Activated T-cell treated with anti-CD3 and anti-CD28 coated beads for 24 hours (primary cell): ENCODE measurements around the gene GSDME.
"Not testable (repeated sequence)": the region's sequence is repeated elsewhere in the genome, so short reads cannot be mapped to it uniquely, and the experiment has no call there.

Experiments used
- DNase-seq: peaks from one replicate; pipeline ENCODE4 v3.0.0-alpha.2; 2020; ENCODE audit warnings: low read depth

Gene GSDME

DNA sequence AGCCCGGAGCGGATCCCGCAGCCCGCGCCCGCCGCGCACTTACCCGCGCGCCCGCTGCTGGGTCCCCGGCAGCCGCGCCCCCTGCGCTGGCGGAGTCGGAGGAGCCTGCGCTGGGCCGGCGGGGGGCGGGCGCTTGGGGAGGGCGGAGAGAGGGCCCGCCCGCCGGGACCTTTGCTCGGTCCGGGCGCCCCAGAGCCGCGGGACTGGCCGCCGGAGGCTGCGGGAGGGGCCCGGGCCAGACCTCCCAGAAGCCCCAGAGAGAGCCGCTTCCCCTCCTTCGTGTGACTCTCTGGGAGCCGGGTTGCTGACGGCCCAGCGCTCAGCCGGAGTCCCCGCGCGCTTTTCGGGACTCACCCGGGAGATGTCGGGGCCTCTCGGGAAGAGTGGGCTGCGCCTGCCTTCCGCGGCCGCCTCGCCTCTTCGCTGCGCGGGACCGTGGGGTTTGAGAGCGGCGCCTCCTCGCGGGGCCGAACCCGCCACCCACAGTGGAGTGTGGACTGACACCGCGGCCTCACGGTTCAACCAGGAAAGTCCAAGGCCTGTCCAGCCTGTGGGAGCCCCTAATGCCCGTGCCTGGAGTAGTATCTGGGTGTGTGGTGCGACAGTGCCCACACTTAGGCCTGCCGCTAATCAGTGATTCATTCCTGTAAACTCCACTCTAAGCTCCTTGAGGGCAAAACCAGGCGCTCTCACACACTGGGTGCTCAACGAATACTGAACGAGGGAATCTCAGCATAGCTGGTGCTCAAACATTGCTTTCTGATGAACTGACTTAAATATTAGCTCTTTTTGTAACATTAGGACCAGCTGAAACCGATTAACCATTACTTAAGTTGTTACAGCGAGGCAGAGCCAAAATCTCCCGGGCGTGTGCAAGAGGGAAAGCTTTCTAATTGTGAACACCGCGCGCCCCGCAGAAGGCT lies at the start of gene GSDME:
GSDME (minus strand) TSS at position 112 of the 923 bp plus-strand sequence. CDS start 7,690 bp downstream, outside the sequence.
- DNase-seq = no peak

GRCh38 chr7:24802300-24802699 lies 45.0 kb upstream of the GSDME start:
- no peak for DNase-seq

DNA sequence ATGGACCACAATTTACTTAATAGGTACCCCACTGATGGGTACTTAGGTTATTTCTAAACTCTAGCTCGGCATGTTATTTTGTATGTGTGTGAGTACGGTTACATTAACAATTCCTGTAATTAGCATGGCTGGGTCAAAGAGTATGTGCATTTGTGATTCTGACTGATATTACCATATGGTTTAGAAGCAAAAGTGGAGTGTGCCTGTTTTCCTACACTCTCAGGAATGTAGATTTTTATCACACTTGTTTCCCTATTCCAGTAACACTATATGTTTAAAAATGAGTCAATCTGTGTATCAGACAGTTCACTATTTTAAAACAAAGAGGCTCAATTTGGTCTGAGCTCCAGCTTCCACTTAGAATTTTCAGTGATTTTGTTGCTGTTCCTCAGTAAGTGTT lies 44.6 kb upstream of the GSDME start:
- DNase-seq = no peak

DNA sequence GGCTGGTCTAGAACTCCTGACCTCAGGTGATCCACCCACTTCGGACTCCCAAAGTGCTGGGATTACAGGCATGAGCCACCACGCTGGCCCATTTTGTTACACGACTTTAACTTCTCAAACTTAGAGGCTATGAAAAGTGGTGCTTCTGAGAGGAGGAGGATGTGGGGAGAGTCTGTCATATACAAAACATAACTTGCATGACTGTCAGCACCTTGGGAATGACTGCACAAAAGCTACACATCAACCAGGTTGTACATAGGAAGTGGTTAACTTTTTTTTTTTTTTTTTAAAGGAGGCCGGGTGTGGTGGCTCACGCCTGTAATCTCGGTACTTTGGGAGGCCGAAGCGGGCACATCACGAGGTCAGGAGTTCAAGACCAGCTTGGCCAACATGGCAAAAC lies 43.4 kb upstream of the GSDME start:
- DNase-seq = no peak

DNA sequence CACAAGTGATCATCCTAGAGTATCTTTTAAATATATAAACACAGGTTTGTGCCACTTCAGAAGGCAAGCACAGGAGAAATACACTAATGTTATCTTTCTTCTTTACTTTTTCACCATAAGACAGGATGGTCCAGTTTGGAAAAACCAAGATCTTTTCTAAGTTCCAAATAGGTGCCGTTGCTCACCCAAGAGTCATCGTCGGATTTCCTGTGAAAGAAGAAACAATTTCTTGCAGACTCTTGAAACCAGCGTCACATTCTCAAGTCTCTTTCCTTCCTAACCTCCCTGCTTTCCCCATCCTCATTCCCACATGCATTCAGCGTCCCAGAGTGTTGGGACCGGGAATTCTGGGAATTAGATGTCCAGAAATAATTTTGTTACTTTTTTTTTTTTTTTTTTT lies 42.8 kb upstream of the GSDME start:
- DNase-seq = no peak

DNA sequence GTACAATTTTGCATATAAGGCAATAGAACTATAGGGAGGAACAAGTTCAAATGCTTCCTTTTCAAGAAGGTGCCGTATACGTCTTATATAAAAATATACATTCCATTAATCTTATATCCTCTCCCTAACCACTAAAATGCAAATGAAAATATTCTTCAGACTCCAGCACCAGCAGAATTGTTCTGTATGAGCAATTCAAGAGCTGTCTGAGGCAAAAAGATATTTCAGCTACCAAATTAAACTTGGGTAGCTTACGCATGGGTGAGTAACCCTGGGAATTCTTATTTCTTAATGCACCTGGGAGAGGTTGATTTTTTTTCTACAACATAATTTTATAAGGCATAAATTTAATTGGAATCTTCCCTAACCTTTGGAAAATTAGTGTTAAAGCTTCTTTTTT lies 42.2 kb upstream of the GSDME start:
- no peak for DNase-seq

DNA sequence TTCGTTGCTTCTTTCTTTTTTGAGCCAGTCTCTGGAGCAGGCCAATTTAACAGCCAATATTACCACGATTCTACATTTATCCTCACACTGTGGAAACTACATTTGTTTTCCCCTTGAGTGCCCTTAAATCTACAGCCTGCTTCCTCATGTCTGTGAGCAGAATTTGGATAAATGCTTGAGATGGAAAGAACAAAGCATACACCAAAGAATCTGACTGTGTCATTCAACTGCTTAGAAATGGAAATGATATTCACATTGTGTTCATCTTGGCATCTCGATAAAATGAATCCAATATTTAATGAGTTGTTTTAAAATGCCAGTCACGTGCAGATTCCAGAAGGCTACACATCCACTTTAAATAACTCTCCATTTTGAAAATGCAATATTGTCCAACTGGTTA lies 41.0 kb upstream of the GSDME start:
- no peak for DNase-seq

- DNase-seq = no peak
Measured at GRCh38 chr7:24797270-24797669, 40.0 kb upstream of the GSDME start.

- no peak for DNase-seq
Measured at GRCh38 chr7:24795407-24795767, 38.1 kb upstream of the GSDME start.

- not testable (repeated sequence) for DNase-seq
Measured at GRCh38 chr7:24794751-24795406, 37.6 kb upstream of the GSDME start.

DNA sequence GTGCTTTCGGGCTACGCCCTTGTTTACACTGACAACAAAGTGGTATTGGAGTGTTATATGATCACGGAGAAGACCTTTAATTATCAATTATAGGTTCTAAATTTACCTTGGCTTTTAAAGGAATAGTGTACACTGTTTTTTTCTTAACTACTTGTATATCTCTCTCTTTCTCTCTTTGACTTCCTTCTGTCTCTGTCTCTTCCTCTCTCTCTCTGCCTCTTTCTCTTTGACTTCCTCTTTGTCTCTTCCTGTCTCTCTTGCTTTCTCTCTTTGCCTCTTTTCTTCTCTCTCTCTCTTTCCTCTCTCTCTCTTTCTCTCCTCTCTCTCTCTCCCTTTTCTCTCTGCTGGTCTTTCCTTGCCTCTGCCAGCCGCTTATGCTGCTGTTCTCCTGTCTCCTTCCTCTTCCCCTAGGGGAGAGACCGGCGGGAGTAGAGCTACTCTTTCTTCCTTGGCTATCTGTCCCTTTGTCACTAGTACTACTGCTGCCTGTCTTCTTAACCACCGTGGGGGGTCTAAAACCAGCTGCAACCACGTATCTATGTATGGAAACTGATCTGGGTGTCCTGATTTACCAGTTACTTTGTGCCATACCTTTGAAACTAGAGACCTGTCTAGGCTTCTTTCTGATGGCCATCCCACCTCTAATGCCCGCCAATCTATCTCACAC lies 36.9 kb upstream of the GSDME start:
- DNase-seq = no peak

DNA sequence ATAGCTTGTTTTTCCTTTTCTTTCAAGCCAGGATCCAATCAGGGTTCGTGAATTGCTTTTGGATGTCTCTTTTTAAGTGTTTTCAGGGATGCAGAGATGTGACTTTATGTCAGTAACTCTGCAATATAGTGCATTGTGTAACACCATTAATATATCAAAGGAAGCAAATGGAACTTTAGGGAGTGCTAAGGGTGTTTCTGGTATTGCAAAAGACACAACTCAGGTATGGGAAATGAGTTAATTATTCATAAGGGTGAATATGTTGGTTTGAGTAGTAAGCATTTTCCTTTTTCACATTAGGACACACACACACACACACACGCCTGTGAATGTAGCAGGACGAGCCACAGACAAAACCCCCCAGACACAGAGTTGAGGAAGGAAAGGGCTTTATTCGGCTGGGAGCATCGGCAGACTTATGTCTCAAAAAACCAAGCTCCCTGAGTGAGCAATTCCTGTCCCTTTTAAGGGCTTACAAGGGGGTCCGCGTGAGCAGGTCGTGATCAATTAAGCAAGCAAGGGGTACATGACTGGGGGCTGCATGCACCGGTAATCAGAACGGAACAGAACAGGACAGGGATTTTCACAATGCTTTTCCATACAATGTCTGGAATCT lies 31.8 kb upstream of the GSDME start:
- no peak for DNase-seq

DNA sequence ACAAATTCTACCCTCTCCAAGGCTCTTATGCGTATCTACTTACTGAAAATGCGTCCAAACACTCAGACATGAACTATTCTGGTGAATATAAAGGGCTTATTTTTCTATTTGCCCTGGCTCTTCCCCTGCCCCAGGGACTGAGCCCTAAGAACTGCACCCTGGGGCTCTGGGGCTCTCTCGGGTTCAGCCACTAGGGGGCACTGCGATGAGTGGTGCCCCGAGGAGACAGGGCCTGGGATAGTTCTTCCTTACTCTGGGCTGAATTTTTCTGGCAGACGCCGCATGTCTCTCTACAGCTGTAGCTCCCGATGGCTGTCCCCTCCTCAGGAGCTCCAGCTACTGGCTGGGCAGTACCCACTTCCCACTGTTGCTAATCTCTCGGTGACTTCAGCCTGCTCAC lies 30.8 kb upstream of the GSDME start:
- no peak for DNase-seq

GRCh38 chr7:24786941-24787340 lies 29.7 kb upstream of the GSDME start:
- no peak for DNase-seq

GRCh38 chr7:24786306-24786705 lies 29.0 kb upstream of the GSDME start:
- DNase-seq = no peak

GRCh38 chr7:24784277-24784676 lies 27.0 kb upstream of the GSDME start:
- DNase-seq = no peak

DNA sequence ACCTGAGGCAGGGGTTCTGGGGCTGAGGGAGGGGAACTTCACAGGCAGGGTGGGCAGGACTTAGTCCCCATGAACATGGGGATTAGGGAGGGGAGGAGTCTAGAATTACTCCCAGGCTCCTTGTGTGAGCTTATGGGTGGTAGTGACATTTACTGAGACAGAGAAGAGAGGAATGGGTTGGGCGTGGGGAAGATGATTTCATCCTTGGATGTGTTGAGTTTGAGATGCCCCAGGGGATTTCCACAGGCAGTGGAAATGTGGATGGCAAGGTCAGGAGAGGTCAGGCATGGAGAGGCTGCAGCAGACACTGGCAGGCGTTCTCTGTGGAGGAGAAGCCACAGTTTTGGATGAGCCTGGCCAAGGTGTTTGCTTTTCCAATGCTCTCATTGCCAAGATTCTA lies 26.4 kb upstream of the GSDME start:
- no peak for DNase-seq

GRCh38 chr7:24781106-24781505 lies 23.8 kb upstream of the GSDME start:
- no peak for DNase-seq

DNA sequence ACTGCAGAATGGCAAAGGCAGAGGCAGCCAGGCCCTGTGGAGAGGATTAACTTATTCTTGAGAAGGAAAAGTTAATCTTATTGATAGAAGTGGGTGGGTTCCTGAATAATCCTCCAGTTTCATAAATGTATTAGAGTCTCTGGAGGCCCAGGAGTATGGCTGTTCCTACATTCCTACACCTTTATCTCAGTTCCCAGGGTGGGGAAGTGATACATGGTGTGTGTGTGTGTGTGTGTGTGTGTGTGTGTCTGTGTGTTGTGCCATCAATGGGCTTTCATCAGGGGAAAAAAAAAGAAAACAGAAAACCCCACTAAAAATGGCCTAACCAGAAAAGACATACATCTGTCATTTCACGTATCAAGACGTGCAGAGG lies 22.0 kb upstream of the GSDME start:
- no peak for DNase-seq

DNA sequence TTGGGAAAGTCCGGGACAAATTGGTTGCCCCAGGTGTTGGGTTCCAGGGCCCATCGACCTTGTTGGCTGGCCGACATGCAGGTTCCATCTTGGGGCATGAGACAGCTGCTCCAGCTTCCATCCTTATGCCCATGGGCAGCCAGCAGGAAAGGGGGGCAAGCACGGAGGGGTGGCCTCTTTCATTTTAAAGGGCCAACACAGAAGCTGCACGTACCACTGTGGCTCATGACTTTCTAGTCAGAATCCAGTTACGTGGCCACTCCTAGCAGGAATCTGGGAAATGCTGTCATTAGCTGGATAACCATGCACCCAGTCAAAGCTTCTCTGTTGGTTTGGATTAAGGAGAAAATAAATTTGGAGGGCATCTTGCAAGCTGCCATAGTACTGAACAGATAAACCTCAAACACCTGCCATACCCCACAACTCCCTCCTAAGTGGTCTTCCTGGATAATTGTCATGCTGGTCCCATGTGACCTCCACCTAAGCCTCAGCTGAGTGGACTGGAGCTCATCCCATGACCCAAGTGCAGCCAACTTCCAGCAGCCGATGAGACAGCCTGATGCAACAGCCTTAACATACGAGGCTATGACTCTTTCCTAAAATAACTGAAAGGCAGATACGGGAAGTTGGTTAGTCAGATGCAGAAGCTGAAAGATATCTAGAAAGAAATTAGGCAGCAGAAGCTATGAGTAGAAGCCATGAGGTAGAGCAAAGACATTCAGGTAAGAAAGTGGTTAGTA lies 21.4 kb upstream of the GSDME start:
- DNase-seq = no peak

DNA sequence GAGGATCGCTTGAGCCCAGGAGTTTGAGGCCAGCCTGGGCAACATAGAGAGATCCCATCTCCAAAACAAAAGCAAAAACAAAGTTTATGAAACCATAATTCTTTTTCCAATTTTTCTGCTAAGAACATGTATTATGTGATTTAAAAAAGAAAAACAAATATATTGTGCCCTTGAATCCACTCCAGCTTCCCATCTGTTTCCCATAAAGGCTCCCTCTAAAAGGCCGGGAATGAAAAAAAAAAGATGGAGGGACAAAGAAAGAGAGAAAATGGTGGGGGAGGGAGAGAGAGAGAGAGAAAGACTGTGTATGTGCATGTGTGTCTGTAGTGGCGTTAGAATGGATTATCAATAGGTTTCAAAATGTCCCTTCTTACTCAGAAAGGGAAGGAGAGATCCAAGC lies 20.5 kb upstream of the GSDME start:
- DNase-seq = no peak

GRCh38 chr7:24773646-24774045 lies 16.4 kb upstream of the GSDME start:
- no peak for DNase-seq
